Measurements from ENCODE around the gene HS3ST5.

DNA sequence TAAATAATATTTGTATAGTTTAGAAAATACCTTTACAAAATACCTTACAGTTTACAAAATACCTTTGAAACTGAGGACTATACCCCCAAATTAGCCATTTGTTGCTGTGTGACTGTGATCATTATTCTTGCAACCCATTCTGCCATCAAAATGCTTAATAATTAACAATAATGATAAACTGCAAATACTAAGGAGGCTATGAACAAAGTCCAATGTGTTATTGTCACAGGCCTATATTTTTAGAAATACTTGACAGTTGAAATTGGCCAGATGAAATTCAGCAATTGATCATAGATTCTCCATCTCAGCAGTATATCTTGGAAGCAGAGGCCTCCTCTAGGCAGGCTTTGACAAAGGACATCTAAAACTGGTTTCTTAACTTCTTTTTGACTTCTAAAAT, 178.6 kb downstream of the HS3ST5 start:
- TF ChIP-seq, protein P1, sequence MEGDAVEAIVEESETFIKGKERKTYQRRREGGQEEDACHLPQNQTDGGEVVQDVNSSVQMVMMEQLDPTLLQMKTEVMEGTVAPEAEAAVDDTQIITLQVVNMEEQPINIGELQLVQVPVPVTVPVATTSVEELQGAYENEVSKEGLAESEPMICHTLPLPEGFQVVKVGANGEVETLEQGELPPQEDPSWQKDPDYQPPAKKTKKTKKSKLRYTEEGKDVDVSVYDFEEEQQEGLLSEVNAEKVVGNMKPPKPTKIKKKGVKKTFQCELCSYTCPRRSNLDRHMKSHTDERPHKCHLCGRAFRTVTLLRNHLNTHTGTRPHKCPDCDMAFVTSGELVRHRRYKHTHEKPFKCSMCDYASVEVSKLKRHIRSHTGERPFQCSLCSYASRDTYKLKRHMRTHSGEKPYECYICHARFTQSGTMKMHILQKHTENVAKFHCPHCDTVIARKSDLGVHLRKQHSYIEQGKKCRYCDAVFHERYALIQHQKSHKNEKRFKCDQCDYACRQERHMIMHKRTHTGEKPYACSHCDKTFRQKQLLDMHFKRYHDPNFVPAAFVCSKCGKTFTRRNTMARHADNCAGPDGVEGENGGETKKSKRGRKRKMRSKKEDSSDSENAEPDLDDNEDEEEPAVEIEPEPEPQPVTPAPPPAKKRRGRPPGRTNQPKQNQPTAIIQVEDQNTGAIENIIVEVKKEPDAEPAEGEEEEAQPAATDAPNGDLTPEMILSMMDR (IDR thresholded peaks at IDR 0.05 in 8 of 11, conservative IDR thresholded peaks at IDR 0.05 in 3 of 11), result no peak
- TF ChIP-seq POLR2A (IDR thresholded peaks at IDR 0.05) (no peak), POLR2AphosphoS5 (IDR thresholded peaks at IDR 0.05) (no peak)
